ENCODE results near the gene LRRC14B.
"Not testable (repeated sequence)": the region's sequence is repeated elsewhere in the genome, so short reads cannot be mapped to it uniquely, and the experiment has no call there.

The LRRC14B gene

GRCh38 chr5:160921-161802 lies 30.1 kb upstream of the LRRC14B start:
- DNase-seq, result no peak

GRCh38 chr5:161803-162110 lies 29.5 kb upstream of the LRRC14B start:
- no peak for DNase-seq

GRCh38 chr5:162190-162564 lies 29.1 kb upstream of the LRRC14B start:
- DNase-seq, result no peak

- no peak for DNase-seq
Measured at GRCh38 chr5:162565-163337, 28.5 kb upstream of the LRRC14B start.

DNA sequence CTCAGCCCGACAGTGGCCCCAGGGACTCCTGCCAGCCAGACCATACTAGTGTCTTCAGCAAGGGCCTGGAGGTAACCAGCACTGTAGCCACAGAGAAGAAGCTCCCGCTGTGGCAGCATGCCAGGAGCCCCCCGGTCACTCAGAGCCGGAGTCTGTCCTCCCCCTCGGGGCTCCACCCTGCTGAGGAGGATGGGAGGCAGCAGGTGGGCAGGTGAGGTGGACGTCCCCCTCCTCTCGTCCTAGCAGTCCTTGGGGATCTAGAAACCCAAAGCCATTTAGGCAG lies 28.0 kb upstream of the LRRC14B start:
- DNase-seq, result no peak

DNA sequence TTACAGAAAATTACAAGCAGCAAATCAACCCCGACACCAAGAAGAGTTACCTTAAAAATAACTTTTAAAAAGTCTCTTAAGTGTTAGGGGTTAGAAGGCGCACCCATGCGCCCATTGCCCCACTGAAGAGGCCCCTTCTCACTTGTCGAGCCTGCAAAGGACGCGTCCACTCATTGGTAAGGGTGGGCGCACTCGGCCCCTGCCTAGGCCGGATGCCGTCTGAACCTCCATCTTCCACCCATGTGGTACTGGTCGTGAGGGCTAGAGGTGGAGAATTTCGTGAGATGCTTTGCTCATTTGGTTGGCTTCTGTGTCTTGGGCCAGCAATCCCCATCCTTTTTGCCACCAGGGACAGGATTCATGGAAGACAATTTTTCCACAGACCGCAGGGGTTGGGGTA lies 27.5 kb upstream of the LRRC14B start:
- no peak for DNase-seq

DNA sequence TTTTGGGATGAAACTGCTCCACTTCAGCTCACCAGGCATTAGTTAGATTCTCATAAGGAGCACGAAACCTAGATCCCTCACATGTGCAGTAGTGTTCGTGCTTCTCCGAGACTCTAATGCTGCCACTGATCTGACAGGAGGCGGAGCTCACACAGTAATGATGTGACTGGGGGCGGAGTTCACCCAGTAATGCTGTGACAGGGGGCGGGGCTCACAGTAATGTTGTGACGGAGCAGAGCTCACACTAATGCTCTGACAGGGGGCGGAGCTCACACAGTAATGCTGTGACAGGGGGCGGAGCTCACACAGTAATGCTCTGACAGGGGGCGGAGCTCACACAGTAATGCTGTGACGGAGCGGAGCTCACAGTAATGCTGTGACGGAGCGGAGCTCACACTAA lies 27.1 kb upstream of the LRRC14B start:
- DNase-seq, result no peak

DNA sequence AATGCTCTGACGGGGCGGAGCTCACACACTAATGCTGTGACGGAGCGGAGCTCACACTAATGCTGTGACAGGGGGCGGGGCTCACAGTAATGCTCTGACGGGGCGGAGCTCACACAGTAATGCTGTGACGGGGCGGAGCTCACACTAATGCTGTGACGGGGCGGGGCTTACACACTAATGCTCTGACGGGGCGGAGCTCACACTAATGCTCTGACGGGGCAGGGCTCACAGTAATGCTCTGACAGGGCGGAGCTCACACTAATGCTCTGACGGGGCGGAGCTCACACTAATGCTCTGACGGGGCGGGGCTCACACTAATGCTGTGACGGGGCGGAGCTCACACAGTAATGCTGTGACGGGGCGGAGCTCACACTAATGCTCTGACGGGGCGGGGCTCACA lies 26.5 kb upstream of the LRRC14B start:
- DNase-seq, result not testable (repeated sequence)

DNA sequence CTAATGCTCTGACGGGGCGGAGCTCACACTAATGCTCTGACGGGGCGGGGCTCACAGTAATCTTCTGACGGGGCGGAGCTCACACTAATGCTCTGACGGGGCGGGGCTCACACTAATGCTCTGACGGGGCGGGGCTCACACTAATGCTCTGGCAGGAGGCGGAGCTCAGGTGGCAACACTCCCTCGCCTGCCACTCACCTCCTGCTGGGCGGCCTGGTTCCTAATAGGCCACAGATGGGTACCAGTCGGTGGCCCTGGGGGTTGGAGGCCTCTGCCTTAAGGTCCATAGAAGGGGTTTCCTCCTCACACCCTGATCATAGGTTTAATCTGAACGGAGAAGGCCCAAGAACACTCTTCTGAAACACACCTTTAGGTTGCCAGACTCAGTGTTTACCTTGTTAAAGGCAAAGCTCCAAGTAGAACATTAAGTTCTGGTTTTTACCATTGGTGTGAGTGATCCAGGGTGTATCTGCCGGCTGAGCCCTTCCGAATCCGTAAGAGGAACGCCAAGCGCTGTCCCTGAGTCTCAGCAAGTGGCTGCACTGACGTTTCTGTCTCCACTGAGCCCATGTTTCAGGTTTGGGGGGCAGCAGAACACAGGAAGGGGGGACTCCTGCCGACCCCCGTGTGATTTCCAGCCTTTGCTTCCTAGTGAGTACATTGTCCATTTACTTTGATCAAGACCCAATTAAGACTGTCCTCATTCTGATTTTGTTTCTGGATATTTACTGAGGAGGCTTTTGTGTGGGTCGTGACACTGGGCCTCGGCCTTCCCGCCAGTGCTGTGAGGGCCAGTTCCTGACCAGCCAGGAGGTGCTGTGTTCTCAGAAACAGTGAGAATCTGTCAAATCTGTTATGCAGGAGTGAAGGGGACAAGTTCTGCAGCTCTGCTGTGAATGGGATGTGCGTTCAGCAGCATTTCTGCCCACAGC lies 24.6 kb upstream of the LRRC14B start:
- no peak for DNase-seq

DNA sequence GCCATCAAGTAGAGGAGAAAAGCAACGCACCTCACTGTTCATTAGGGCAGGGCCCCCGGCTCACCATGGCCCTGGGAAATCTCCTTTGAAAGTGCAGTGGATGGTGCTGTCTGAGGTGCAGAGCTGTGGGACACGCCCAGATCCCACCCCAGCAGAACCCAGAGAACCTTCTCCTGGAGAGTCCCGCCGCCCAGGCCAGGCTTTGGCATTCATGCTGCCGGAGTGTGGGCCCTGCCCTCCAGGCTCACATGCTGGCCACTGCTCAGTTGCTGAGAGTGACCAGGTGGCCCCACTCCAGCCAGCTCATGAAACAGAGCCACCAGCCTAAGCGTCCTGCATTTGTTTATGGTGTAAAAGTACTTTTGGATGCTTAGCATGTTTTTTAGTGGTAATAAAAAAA lies 23.8 kb upstream of the LRRC14B start:
- no peak for DNase-seq

GRCh38 chr5:167982-168660 lies 23.2 kb upstream of the LRRC14B start:
- no peak for DNase-seq

GRCh38 chr5:169071-169727 lies 22.1 kb upstream of the LRRC14B start:
- no peak for DNase-seq

DNA sequence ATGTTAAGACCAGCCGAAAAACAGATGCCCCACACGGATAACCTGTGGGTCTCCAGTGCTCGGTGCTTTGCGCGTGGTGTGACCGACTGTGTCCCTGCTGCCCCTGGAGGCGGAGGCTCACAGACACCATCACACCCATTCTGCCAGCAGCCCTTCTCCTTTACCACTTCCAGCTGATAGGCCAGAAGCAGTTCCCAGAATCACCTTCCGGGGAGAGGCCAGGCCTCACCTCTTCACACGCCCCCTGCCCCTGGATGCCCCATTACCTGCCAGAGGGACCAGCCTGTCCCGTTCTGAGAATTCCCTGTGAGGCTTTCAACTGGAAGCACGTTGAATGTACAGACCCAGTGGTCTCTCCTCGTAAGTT lies 21.6 kb upstream of the LRRC14B start:
- no peak for DNase-seq

DNA sequence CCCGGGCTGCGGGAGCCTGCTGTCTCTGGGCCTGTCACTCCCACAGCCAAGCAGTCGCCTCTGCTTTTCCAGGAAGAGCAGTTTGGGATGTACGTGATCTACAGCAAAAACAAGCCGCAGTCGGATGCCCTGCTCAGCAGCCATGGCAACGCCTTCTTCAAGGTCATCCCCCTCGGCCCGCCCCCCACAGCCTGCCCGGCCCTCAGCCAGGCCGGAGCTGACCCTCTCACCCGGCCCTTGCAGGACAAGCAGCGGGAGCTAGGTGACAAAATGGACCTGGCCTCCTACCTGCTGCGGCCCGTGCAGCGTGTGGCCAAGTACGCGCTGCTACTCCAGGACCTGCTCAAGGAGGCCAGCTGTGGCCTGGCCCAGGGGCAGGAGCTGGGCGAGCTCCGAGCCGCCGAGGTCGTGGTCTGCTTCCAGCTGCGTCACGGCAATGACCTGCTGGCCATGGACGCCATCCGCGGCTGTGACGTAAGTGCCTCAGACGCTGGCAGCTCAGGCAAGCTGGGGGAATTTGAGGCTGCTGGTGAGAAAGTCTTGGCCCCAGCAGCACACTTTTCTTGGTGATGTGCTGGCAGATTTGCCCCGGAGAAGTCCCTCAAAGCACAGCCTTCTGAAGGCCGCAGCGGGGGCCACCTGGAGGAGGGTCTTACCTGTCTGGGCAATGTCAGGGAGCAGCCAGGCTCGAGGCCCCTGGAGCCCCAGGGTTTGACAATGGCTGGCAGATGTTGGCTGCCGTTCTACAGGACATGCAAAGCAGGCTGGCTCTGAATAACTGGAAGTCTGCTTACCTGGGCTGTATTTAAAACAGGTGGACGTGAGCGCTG lies 20.1 kb upstream of the LRRC14B start:
- no peak for DNase-seq

DNA sequence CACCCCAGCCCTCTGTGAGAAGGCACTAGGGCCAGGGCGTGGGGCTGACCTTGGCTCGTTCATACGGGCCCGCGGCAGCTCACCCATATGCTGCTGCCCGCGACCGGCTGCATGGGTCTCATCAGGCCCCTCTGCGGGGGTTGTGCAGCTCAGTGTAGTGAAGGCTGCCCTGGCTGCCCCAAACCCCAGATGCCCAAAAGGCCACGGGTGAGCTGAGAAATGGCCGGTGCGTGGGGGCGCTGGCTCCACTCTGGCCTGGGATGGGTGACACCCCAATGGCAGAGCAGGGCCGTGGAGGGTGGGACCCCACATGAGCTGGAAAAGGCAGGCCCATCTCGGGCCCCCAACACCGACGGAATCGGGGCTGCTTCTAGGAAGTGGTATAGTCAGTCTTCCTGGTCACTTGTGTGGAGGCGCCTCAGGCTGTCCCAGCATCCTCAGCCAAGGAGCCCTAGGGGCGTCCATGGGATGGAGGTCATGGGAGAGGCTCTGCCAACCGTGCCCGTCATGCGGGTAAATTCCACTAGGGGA lies 19.4 kb upstream of the LRRC14B start:
- no peak for DNase-seq

- DNase-seq, result no peak
Measured at GRCh38 chr5:172421-172820, 18.9 kb upstream of the LRRC14B start.

GRCh38 chr5:172841-173251 lies 18.4 kb upstream of the LRRC14B start:
- no peak for DNase-seq

DNA sequence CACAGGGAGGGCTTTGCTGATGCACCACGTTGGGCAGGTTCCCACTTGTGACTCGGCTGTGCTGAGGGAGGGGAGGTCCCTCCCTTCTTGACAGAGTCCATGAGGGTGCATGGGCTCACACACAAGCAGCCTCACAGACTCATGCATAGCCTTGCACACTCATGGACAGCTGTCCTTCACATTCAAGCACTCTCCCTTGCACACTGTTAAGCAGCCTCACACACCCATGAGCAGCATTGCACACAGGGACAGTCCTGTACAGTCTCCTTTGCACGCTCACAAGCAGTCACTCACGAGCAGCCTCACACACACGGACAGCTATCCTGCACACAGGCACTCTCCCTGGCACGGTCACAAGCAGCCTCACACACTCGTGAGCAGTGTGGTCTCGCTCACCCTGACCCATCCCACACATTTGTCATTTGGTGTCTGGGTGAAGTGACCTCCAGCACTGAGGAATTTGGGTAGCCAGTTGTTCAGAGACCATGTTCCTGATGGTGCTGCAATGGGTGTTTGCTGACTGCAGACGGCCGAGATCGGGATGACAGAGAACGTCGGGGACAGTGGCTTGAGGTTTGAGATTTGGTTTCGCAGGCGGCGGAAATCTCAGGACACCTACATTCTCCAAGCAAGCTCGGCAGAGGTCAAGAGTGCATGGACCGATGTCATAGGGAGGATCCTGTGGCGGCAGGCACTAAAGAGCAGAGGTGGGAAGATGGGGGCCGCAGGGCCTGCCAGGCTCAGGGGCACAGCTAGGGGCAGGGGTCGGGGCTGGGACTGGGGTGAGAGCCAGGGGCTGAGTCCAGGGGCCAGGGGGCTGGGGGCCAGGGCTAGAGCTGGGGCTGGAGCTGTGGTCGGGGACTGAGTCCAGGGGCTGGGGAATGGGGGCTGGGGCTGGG lies 17.7 kb upstream of the LRRC14B start:
- DNase-seq, result no peak

DNA sequence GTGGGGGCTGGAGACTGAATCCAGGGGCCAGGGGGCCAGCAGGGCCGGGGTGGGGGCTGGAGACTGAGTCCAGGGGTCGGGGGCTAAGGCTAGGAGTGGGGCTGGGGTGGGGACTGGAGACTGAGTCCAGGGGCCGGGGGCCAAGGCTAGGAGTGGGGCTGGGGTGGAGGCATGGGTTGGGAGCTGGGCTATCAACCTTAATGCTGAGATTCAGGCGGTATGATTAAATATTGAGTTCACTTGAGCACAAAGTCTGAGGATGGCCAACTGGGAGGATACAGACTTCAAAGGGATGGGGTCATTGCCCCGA lies 17.0 kb upstream of the LRRC14B start:
- DNase-seq, result no peak

- no peak for DNase-seq
Measured at GRCh38 chr5:174876-175465, 16.3 kb upstream of the LRRC14B start.
